Liver (tissue), 9 donors: ENCODE data around the gene CACHD1. TPM values are rescaled to one million over a fixed set of nuclear protein-coding genes. Genes with fewer than 3 reads are reported as not detected.
A peak's percentile ranks its signal among the peaks of the same experiment; 100 is the strongest.

ENCODE experiments used
- DNase-seq: peaks from one replicate; pipeline ENCODE4 v3.0.0-alpha.2; 2017; ENCODE audit warnings: low spot score
- H3K27ac ChIP-seq, 2 donors: one replicate each; pipeline ENCODE4 v1.7.0; 2013; ENCODE audit warnings: inconsistent platforms in 2 of 2, low read length in 2 of 2, control low read depth in 1 of 2, low read depth in 1 of 2, mild to moderate bottlenecking in 1 of 2
- H3K27me3 ChIP-seq, 4 donors: one replicate each; pipeline versions ENCODE4 v1.6.1 to v1.7.0; 2013; ENCODE audit warnings: low read length in 3 of 4, inconsistent platforms in 1 of 4, mild to moderate bottlenecking in 1 of 4, moderate library complexity in 1 of 4; ENCODE audit not compliant: control insufficient read depth in 4 of 4, insufficient read depth in 4 of 4
- H3K36me3 ChIP-seq, 4 donors: one replicate each; pipeline versions ENCODE4 v1.6.1 to v1.7.0; 2013; ENCODE audit warnings: low read length in 3 of 4, mild to moderate bottlenecking in 3 of 4, low read depth in 1 of 4, moderate library complexity in 1 of 4; ENCODE audit not compliant: control insufficient read depth in 4 of 4, insufficient read depth in 3 of 4
- H3K4me1 ChIP-seq, 4 donors: one replicate each; pipeline versions ENCODE4 v1.6.1 to v1.7.0; 2013; ENCODE audit warnings: low read length in 3 of 4, mild to moderate bottlenecking in 3 of 4, moderate library complexity in 1 of 4; ENCODE audit not compliant: control insufficient read depth in 4 of 4, insufficient read depth in 4 of 4
- H3K4me3 ChIP-seq, 3 donors: one replicate each; pipeline versions ENCODE4 v1.6.1 to v1.7.0; 2013; ENCODE audit warnings: low read length in 3 of 3, control low read depth in 1 of 3, low read depth in 1 of 3, mild to moderate bottlenecking in 1 of 3
- H3K9ac ChIP-seq, 2 donors: one replicate each; pipeline ENCODE4 v1.7.0; 2013; ENCODE audit warnings: low read length in 2 of 2, mild to moderate bottlenecking in 2 of 2, moderate library complexity in 2 of 2, control low read depth in 1 of 2, low read depth in 1 of 2
- H3K9me3 ChIP-seq, 4 donors: one replicate each; pipeline versions ENCODE4 v1.6.1 to v1.7.0; 2013; ENCODE audit warnings: low read length in 3 of 4; ENCODE audit not compliant: control insufficient read depth in 4 of 4
- ATF3 ChIP-seq: IDR thresholded peaks from 2 replicates; pipeline ENCODE4 v1.6.1; 2016; ENCODE audit warnings: antibody characterized with exemption
- CTCF ChIP-seq: fragments of 150-350 bp; IDR thresholded peaks from 2 replicates; pipeline ENCODE4 v1.5.1; 2017; ENCODE audit warnings: improper control_type of control experiment, low read depth, low read length; ENCODE audit not compliant: missing input control
- EGR1 ChIP-seq, 2 donors: IDR thresholded peaks; 2 replicates each; pipeline ENCODE4 v1.6.1; 2016 to 2018; ENCODE audit warnings: antibody characterized with exemption in 2 of 2, low read depth in 2 of 2
- FOXA1 ChIP-seq: IDR thresholded peaks from 2 replicates; pipeline ENCODE4 v1.6.1; 2016; ENCODE audit warnings: antibody characterized with exemption
- FOXA2 ChIP-seq: IDR thresholded peaks from 2 replicates; pipeline ENCODE4 v1.6.1; 2016; ENCODE audit warnings: antibody characterized with exemption
- GABPA ChIP-seq, 2 donors: IDR thresholded peaks in 1 of 2; conservative IDR thresholded peaks in 1 of 2; 2 replicates each; pipeline ENCODE4 v1.6.1; 2016; ENCODE audit warnings: antibody characterized with exemption in 2 of 2, mild to moderate bottlenecking in 1 of 2, moderate library complexity in 1 of 2
- HNF4A ChIP-seq, 2 donors: conservative IDR thresholded peaks; 2 replicates each; pipeline ENCODE4 v1.6.1; 2016; ENCODE audit warnings: antibody characterized with exemption in 2 of 2, mild to moderate bottlenecking in 2 of 2
- HNF4G ChIP-seq: IDR thresholded peaks from 2 replicates; pipeline ENCODE4 v1.6.1; 2016; ENCODE audit warnings: antibody characterized with exemption
- JUND ChIP-seq, 2 donors: IDR thresholded peaks; 2 replicates each; pipeline ENCODE4 v1.6.1; 2016; ENCODE audit warnings: antibody characterized with exemption in 2 of 2
- MAX ChIP-seq: IDR thresholded peaks from 2 replicates; pipeline ENCODE4 v1.6.1; 2016; ENCODE audit warnings: antibody characterized with exemption
- NR2F2 ChIP-seq: IDR thresholded peaks from 2 replicates; pipeline ENCODE4 v1.6.1; 2016; ENCODE audit warnings: antibody characterized with exemption
- RAD21 ChIP-seq, 2 donors: IDR thresholded peaks; 2 replicates each; pipeline ENCODE4 v1.6.1; 2016; ENCODE audit warnings: antibody characterized with exemption in 2 of 2, mild to moderate bottlenecking in 2 of 2
- RXRA ChIP-seq, 2 donors: IDR thresholded peaks; 2 replicates each; pipeline ENCODE4 v1.6.1; 2017 to 2018; ENCODE audit warnings: antibody characterized with exemption in 2 of 2, mild to moderate bottlenecking in 1 of 2
- SP1 ChIP-seq: IDR thresholded peaks from 2 replicates; pipeline ENCODE4 v1.6.1; 2018; ENCODE audit warnings: antibody characterized with exemption, mild to moderate bottlenecking
- TAF1 ChIP-seq: conservative IDR thresholded peaks from 2 replicates; pipeline ENCODE4 v1.6.1; 2016; ENCODE audit warnings: antibody characterized with exemption, mild to moderate bottlenecking
- YY1 ChIP-seq: IDR thresholded peaks from 2 replicates; pipeline ENCODE4 v1.6.1; 2016; ENCODE audit warnings: antibody characterized with exemption, mild to moderate bottlenecking
- WGBS: extraction: QIAGEN DNeasy Blood & Tissue Kit; methylation state at CpG from one replicate; pipeline ENCODE4 v1.1.7; 2013; 5-methylcytosine and 5-hydroxymethylcytosine counted together
- polyA plus RNA-seq, 2 donors: library from polyadenylated mRNA; stranded (reverse) in 1 of 2; unstranded in 1 of 2; fragments of 200-250 nt in 1 of 2; fragments of >200 nt in 1 of 2; fragmentation: Nextera tagmentation in 1 of 2; extraction: Ambion mirVana in 1 of 2; gene quantifications; one replicate each; pipeline versions ENCODE4 v1.2.1 to v1.2.3, GENCODE V29; 2013 to 2015
- total RNA-seq, 2 donors: library from RNA; depleted of rRNA; stranded (reverse); fragments of >200 nt; gene quantifications; one replicate each; pipeline ENCODE4 v1.2.3, GENCODE V29; 2014
- TF ChIP-seq, protein P1 (sequence below): IDR thresholded peaks from 2 replicates; pipeline ENCODE4 v1.6.1; 2016; ENCODE audit warnings: antibody characterized with exemption
- TF ChIP-seq, protein P2 (sequence below): IDR thresholded peaks from 2 replicates; pipeline ENCODE4 v1.6.1; 2016; ENCODE audit warnings: antibody characterized with exemption, mild to moderate bottlenecking
- donor health status: healthy.
- donor health status: healthy.
- donor health status: healthy.
- donor health status: healthy.
- donor health status: healthy.

CACHD1 gene
- total and polyA plus RNA-seq, 4 donors: 0.68 to 4.2 (median 2.3) TPM

- 44% methylated on average over 2 of the region's 2 CpGs for WGBS
- Histone ChIP-seq H3K36me3 (no peaks in the 10 kb centered on the region), H3K27me3 (no peaks in the 10 kb centered on the region), H3K4me1 (peaks cover 3 to 13% (median 4%) of the 10 kb centered on the region in 4 donors), H3K9me3 (no peaks in the 10 kb centered on the region), H3K9ac (no peak overlapping the region), H3K27ac (peak overlapping the region; percentile 40 to 65), H3K4me3 (no peak overlapping the region)
- no peak for DNase-seq
- TF ChIP-seq RXRA (IDR thresholded peaks at IDR 0.05): peak; percentile 58 to 80
- TF ChIP-seq TAF1: no peak
- TF ChIP-seq, protein P1, sequence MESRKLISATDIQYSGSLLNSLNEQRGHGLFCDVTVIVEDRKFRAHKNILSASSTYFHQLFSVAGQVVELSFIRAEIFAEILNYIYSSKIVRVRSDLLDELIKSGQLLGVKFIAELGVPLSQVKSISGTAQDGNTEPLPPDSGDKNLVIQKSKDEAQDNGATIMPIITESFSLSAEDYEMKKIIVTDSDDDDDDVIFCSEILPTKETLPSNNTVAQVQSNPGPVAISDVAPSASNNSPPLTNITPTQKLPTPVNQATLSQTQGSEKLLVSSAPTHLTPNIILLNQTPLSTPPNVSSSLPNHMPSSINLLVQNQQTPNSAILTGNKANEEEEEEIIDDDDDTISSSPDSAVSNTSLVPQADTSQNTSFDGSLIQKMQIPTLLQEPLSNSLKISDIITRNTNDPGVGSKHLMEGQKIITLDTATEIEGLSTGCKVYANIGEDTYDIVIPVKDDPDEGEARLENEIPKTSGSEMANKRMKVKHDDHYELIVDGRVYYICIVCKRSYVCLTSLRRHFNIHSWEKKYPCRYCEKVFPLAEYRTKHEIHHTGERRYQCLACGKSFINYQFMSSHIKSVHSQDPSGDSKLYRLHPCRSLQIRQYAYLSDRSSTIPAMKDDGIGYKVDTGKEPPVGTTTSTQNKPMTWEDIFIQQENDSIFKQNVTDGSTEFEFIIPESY: peak; percentile 78
- TF ChIP-seq RAD21 (IDR thresholded peaks at IDR 0.05): peak; percentile 37
- peak in 1 of 2 donors; percentile 42 for TF ChIP-seq GABPA (IDR thresholded peaks at IDR 0.05 in 1 of 2, conservative IDR thresholded peaks at IDR 0.05 in 1 of 2)
- TF ChIP-seq SP1: peak; percentile 77
- TF ChIP-seq HNF4G: peak; percentile 45
- TF ChIP-seq NR2F2: no peak
- TF ChIP-seq EGR1 (IDR thresholded peaks at IDR 0.05; ENCODE audit: low read depth in 2 of 2): no peak
- TF ChIP-seq CTCF: no peak
- TF ChIP-seq FOXA2: no peak
- TF ChIP-seq YY1: peak; percentile 64
- TF ChIP-seq JUND (IDR thresholded peaks at IDR 0.05): peak; percentile 60 to 91
- TF ChIP-seq MAX: peak; percentile 58
- TF ChIP-seq ATF3: no peak
- TF ChIP-seq HNF4A (conservative IDR thresholded peaks at IDR 0.05): peak; percentile 81 to 90
- peak; percentile 22 for TF ChIP-seq FOXA1
- TF ChIP-seq, protein P2, sequence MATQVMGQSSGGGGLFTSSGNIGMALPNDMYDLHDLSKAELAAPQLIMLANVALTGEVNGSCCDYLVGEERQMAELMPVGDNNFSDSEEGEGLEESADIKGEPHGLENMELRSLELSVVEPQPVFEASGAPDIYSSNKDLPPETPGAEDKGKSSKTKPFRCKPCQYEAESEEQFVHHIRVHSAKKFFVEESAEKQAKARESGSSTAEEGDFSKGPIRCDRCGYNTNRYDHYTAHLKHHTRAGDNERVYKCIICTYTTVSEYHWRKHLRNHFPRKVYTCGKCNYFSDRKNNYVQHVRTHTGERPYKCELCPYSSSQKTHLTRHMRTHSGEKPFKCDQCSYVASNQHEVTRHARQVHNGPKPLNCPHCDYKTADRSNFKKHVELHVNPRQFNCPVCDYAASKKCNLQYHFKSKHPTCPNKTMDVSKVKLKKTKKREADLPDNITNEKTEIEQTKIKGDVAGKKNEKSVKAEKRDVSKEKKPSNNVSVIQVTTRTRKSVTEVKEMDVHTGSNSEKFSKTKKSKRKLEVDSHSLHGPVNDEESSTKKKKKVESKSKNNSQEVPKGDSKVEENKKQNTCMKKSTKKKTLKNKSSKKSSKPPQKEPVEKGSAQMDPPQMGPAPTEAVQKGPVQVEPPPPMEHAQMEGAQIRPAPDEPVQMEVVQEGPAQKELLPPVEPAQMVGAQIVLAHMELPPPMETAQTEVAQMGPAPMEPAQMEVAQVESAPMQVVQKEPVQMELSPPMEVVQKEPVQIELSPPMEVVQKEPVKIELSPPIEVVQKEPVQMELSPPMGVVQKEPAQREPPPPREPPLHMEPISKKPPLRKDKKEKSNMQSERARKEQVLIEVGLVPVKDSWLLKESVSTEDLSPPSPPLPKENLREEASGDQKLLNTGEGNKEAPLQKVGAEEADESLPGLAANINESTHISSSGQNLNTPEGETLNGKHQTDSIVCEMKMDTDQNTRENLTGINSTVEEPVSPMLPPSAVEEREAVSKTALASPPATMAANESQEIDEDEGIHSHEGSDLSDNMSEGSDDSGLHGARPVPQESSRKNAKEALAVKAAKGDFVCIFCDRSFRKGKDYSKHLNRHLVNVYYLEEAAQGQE: peak; percentile 37
These were observed 32.5 kb upstream of the CACHD1 start for GRCh38 chr1:64437453-64437852.
